Skeletal muscle cell (primary cell): ENCODE data around the gene BCDIN3D.
A peak's percentile ranks its signal among the peaks of the same experiment; 100 is the strongest.

ENCODE experiments used
- DNase-seq: peaks from one replicate; pipeline ENCODE4 v3.0.0-alpha.2; 2010; ENCODE audit warnings: low read depth
- H3K4me3 ChIP-seq: 2 replicates; pipeline ENCODE4 v1.5.1; 2011; ENCODE audit warnings: low read depth, mild to moderate bottlenecking, control low read depth, low read length, moderate library complexity

BCDIN3D gene, protein sequence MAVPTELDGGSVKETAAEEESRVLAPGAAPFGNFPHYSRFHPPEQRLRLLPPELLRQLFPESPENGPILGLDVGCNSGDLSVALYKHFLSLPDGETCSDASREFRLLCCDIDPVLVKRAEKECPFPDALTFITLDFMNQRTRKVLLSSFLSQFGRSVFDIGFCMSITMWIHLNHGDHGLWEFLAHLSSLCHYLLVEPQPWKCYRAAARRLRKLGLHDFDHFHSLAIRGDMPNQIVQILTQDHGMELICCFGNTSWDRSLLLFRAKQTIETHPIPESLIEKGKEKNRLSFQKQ

GRCh38 chr12:49842519-49843352 is at the start of gene BCDIN3D:
TSS of gene BCDIN3D (minus strand) at chr12:49843106. CDS start at chr12:49843087, 19 bp downstream.
- H3K4me3 ChIP-seq, result peak within 1 kb of the TSS; percentile 70
- peak; percentile 61 for DNase-seq

- no peak overlapping the region for H3K4me3 ChIP-seq
- no peak for DNase-seq
Measured at GRCh38 chr12:49892084-49892731, 49.3 kb upstream of the BCDIN3D start.

- no peak for DNase-seq
- no peak overlapping the region for H3K4me3 ChIP-seq
Measured at GRCh38 chr12:49891476-49891875, 48.6 kb upstream of the BCDIN3D start.

GRCh38 chr12:49891012-49891411 is 48.1 kb upstream of the BCDIN3D start:
- DNase-seq, result no peak
- no peak overlapping the region for H3K4me3 ChIP-seq

- no peak for DNase-seq
Measured at GRCh38 chr12:49890096-49890461, 47.2 kb upstream of the BCDIN3D start.

DNA sequence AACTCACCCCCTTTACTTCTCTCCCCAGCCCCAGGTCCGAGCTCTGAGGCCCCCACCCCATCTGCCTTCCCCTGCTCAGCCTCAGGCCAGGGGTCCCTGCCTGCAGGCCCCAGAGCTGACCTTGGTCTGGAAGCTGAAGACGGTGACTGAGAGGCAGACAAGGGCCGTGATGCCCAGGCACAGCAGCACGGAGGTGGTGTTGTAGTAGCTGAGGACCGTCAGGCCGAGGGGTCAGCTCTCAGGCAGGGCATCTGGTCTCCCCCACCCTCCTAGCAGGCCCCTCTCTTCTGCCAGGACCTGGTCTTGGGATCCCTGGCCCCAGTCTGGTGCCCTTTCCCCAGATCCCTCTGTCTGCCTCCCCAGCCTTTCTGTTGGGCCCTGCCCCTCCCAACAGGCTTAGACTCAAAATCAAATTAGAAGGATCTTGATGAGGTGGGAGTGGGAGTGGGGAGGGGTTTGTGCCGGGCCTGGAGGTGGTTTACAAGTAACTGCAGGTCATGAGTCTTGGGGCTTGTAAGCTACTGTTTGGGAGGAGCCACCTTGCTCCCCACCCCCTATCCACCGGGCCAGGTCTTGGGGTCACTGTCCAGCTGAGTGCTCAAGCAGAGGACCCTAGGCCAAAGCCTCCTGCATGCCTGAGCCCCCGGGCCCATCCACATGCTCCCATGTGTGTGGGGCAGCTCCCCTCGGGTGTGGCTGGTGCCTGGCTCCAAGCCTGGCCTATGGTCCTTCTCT is 46.6 kb upstream of the BCDIN3D start:
- no peak overlapping the region for H3K4me3 ChIP-seq
- no peak for DNase-seq

More at GRCh38 chr12:49890096-49890461, 47.2 kb upstream of the BCDIN3D start:
- H3K4me3 ChIP-seq, result no peak overlapping the region

- no peak for DNase-seq
- H3K4me3 ChIP-seq, result no peak overlapping the region
Measured at GRCh38 chr12:49888461-49889151, 45.7 kb upstream of the BCDIN3D start.

GRCh38 chr12:49887536-49888401 is 44.9 kb upstream of the BCDIN3D start:
- DNase-seq, result no peak
- H3K4me3 ChIP-seq, result no peak overlapping the region

DNA sequence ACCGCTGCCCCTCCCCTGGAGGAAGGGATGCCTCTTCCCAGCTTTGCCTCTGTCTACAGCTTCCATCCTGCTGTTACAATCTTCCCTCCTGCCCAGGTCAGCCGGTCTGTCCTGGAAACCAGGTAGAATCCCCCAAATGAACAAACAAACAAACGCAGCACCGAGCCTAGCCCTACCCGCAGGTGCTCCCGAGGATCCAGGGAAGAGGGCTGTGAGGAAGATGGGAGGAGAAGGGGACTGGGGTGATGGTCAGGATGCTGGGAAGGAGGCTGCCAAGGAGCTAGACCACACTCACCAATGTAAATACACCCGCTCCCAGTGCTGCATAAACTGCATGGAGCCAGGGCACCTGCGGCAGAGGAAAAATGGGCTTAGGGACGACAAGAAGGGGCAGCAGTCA is 44.2 kb upstream of the BCDIN3D start:
- DNase-seq, result no peak
- no peak overlapping the region for H3K4me3 ChIP-seq

- DNase-seq, result no peak
- H3K4me3 ChIP-seq, result no peak overlapping the region
Measured at GRCh38 chr12:49885663-49886461, 43.0 kb upstream of the BCDIN3D start.

- H3K4me3 ChIP-seq, result no peak overlapping the region
- DNase-seq, result no peak
Measured at GRCh38 chr12:49885118-49885517, 42.2 kb upstream of the BCDIN3D start.

DNA sequence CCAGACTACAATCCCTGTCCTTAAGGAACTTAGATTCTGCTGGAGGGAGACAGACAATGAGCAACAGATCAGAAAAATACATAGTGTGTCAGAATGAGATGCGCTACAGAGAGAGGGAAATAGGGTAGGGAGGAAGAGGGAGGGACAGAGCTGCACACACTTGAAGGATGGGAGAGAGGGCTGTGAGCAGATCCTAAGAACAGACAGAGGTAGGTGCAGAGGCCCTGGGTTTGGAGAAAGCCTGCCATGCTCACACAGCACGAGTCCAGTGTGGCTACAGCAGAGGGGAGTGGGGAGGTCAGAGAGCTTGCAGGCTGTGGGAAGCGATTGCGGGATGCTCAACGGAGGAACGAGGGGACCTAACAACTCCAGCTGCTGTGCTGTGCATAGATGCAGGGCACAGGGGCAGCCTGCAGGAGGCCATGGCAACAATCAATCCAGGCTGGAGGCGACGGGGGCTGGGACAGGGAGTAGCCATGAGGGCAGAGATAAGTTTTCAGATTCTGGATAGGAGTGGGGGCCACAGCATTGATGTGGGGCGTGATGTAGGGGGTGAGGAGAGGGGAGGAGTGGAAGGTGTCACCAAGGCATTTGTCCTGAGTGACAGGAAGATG is 40.1 kb upstream of the BCDIN3D start:
- no peak for DNase-seq
- no peak overlapping the region for H3K4me3 ChIP-seq

GRCh38 chr12:49882248-49882850 is 39.4 kb upstream of the BCDIN3D start:
- no peak overlapping the region for H3K4me3 ChIP-seq
- no peak for DNase-seq

- no peak for DNase-seq
- no peak overlapping the region for H3K4me3 ChIP-seq
Measured at GRCh38 chr12:49881415-49882247, 38.7 kb upstream of the BCDIN3D start.

DNA sequence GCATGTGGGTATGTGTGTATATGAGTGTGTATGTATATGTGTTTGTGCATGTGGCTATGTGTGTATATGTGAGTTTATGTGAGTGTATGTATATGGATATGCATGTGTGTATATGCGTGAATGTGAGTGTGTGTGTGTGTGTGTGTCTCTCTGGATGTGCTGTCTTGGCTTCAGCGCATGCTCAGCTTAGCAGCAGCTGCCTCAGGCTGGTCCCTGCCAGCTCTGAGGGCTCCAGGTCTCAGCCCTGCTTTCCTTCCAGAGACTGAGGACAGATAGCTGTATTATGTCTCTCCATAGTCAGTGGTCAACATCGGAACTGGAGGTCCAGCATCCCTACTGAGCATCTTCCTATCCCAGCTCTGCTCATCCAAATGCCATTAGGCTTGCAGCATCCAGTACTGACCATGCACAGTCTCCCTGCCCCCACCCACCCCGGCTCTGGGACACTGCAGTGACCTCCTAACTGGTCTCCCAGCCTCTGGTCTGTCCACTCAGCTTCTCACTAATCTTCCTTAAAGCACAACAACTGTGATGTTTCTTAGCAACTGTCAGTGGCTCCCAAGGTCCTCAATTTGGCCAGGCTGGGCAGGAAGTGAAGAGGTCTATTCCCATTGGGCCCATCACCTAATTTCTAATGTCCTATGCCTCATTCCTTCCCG is 38.0 kb upstream of the BCDIN3D start:
- DNase-seq, result no peak
- no peak overlapping the region for H3K4me3 ChIP-seq
